Keratinocyte (primary cell): ENCODE measurements around the gene CDKN2AIPNL.

Experiments
- CTCF ChIP-seq, 3 experiments: IDR thresholded peaks in 1 of 3; conservative IDR thresholded peaks in 1 of 3; optimal IDR thresholded peaks in 1 of 3; 2 replicates in 2 of 3; 3 replicates in 1 of 3; pipeline versions ENCODE3 to v1.5.1; 2011; ENCODE audit warnings: low read length in 3 of 3, mild to moderate bottlenecking in 3 of 3, moderate library complexity in 2 of 3, control low read depth in 1 of 3, inconsistent platforms in 1 of 3; ENCODE audit not compliant: insufficient read depth in 2 of 3; ENCODE audit errors: extremely low read depth in 1 of 3
- EZH2 ChIP-seq: IDR thresholded peaks from one replicate; pipeline ENCODE4 v1.6.1; 2012; ENCODE audit warnings: inconsistent platforms, mild to moderate bottlenecking, low read length, moderate library complexity

DNA sequence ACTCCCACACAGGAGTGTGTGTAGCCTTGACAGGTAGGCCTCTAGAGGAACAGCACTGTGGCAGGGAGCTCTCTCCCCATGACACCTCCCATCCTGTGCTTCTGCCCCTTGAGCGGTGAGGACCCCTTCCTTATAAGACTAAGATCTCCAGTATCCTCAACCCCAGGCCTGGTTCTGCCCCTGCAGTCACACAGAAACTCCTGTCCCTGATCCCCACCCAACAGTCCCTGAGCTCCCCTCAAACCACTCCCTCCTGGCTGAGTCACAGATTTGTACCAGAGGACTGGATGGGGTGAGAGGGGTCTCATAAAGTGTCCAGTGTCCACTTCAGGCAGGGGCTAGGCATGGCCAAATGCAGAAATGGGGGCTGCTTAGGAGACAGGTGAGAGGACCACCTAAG, 47.8 kb upstream of the CDKN2AIPNL start:
- TF ChIP-seq EZH2 (no peak), CTCF (optimal IDR thresholded peaks at IDR 0.05 in 1 of 3, IDR thresholded peaks at IDR 0.05 in 1 of 3, conservative IDR thresholded peaks at IDR 0.05 in 1 of 3; ENCODE audit: extremely low read depth in 1 of 3, insufficient read depth in 2 of 3, low read length in 3 of 3) (no peak)
